Peyer's patch (tissue), 4 donors: ENCODE results near the gene TRMT44. TPM values are rescaled to one million over a fixed set of nuclear protein-coding genes. Genes with fewer than 3 reads are reported as not detected.

Experiments used
- DNase-seq, 3 donors: peaks; one replicate each; pipeline ENCODE4 v3.0.0-alpha.2; 2017 to 2019
- H3K27ac ChIP-seq, 4 donors: fragments of 200-600 bp; sonication (generic); one replicate each; pipeline ENCODE4 v1.5.1; 2016 to 2019
- H3K27me3 ChIP-seq, 2 donors: fragments of 200-600 bp; sonication (generic); one replicate each; pipeline ENCODE4 v1.5.1; 2019
- H3K36me3 ChIP-seq, 3 donors: fragments of 200-600 bp; sonication (generic); one replicate each; pipeline ENCODE4 v1.5.1; 2016 to 2019
- H3K4me1 ChIP-seq, 4 donors: fragments of 200-600 bp; sonication (generic); one replicate each; pipeline ENCODE4 v1.5.1; 2016 to 2019
- H3K4me3 ChIP-seq, 4 donors: fragments of 200-600 bp; sonication (generic); 1 replicate in 3 of 4; 2 replicates in 1 of 4; pipeline ENCODE4 v1.5.1; 2016 to 2019; ENCODE audit warnings: mild to moderate bottlenecking in 1 of 4
- H3K9me3 ChIP-seq, 4 donors: fragments of 200-600 bp; sonication (generic); one replicate each; pipeline ENCODE4 v1.5.1; 2016 to 2019; ENCODE audit warnings: mild to moderate bottlenecking in 1 of 4
- POLR2A ChIP-seq, 2 donors: fragments of 450-650 bp; IDR thresholded peaks; one replicate each; pipeline ENCODE4 v1.5.1; 2017; ENCODE audit warnings: antibody characterized with exemption in 2 of 2, mild to moderate bottlenecking in 2 of 2, moderate library complexity in 2 of 2
- total RNA-seq, 4 donors: library from RNA; depleted of rRNA; stranded (reverse); fragments of >200 nt; gene quantifications; one replicate each; pipeline ENCODE4 v1.1.0, GENCODE V29; 2016
- TF ChIP-seq, protein P1 (sequence below), 6 experiments: fragments of 450-650 bp in 4 of 6; fragments of 200-600 bp in 2 of 6; sonication (generic) in 1 of 6; IDR thresholded peaks; one replicate each; pipeline ENCODE4 v1.5.1; 2017 to 2019; ENCODE audit warnings: antibody characterized with exemption in 6 of 6, mild to moderate bottlenecking in 3 of 6, moderate library complexity in 1 of 6

The TRMT44 gene
- total RNA-seq, 4 donors from 2014 or later: 16.8 to 31.6 (median 28.1) TPM

DNA sequence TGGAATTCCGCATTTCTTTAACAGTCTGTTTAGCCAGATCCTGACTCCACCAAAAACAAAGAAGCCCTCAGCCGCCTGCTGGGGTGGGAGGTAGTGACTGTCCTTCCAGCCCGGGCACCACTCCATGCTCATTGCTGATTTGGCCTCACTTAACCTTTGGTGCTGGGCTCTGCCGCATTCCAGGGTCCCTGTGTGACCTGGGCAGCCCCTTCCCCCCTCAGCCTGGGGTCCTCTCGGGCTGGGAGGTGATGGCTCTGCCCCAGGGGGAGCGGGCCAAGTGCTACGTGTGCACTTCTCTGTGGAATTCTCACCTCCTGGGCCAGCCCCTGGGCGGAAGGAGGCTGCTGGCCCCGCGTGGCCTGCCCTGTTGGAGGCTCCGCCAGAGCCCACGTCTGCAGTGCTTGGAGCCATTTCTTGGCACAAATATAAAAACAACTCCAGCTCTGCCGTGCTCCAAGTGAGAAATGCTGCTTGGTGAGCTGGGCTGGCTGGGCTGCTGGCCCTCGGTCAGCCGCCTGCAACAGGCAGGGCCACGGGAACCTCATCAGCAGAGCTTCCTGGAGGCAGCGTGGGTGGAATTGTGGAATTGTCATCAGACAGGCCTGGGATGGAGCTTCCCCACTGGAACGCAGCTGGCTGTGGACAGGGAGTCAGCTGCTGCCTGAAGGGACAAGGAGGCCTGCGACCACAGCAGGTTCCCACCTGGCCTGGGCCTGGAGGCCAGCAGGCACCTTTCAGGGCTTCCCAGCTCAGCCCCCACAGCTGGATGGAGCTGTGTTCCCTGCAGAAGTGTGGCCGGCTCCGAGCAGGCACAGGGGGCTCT lies 66.0 kb downstream of the TRMT44 start:
- no peaks in the 10 kb centered on the region for H3K27me3 ChIP-seq
- H3K4me3 ChIP-seq: no peak overlapping the region
- peaks cover 0 to 17% (median 0%) of the 10 kb centered on the region in 4 donors for H3K4me1 ChIP-seq
- peak in 1 of 3 donors; percentile 54 for DNase-seq
- H3K9me3 ChIP-seq: no peaks in the 10 kb centered on the region
- TF ChIP-seq, protein P1, sequence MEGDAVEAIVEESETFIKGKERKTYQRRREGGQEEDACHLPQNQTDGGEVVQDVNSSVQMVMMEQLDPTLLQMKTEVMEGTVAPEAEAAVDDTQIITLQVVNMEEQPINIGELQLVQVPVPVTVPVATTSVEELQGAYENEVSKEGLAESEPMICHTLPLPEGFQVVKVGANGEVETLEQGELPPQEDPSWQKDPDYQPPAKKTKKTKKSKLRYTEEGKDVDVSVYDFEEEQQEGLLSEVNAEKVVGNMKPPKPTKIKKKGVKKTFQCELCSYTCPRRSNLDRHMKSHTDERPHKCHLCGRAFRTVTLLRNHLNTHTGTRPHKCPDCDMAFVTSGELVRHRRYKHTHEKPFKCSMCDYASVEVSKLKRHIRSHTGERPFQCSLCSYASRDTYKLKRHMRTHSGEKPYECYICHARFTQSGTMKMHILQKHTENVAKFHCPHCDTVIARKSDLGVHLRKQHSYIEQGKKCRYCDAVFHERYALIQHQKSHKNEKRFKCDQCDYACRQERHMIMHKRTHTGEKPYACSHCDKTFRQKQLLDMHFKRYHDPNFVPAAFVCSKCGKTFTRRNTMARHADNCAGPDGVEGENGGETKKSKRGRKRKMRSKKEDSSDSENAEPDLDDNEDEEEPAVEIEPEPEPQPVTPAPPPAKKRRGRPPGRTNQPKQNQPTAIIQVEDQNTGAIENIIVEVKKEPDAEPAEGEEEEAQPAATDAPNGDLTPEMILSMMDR (IDR thresholded peaks at IDR 0.05): no peak
- TF ChIP-seq POLR2A (IDR thresholded peaks at IDR 0.05): no peak
- H3K36me3 ChIP-seq: no peaks in the 10 kb centered on the region
- peak overlapping the region; percentile 25 to 50 (median 46) for H3K27ac ChIP-seq

DNA sequence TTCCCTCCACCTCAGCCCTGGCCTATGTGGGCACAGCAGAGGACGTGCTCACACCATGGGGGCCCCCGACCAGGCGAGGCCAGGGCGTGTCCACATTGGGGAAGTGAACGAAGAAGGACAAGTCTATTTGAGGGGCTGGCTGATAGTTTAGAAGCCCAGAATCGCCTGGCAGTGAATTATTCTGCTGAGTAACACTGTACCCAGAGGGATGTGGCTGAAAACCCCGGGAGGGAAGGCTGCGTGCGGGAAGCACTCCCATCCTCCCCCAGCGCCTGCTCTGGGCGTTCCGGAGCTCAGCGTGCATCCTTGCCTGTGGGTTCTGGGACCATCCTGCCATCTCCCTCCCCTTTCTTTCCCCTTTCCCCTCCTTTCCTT lies 66.6 kb downstream of the TRMT44 start:
- DNase-seq: no peak
- TF ChIP-seq, protein P1 (IDR thresholded peaks at IDR 0.05): no peak
- no peak for TF ChIP-seq POLR2A (IDR thresholded peaks at IDR 0.05)
- H3K36me3 ChIP-seq: no peaks in the 10 kb centered on the region
- H3K27me3 ChIP-seq: no peaks in the 10 kb centered on the region
- no peak overlapping the region for H3K4me3 ChIP-seq
- peak overlapping the region; percentile 25 to 50 (median 42) for H3K27ac ChIP-seq
- no peaks in the 10 kb centered on the region for H3K9me3 ChIP-seq
- peaks cover 0 to 17% (median 0%) of the 10 kb centered on the region in 4 donors for H3K4me1 ChIP-seq

DNA sequence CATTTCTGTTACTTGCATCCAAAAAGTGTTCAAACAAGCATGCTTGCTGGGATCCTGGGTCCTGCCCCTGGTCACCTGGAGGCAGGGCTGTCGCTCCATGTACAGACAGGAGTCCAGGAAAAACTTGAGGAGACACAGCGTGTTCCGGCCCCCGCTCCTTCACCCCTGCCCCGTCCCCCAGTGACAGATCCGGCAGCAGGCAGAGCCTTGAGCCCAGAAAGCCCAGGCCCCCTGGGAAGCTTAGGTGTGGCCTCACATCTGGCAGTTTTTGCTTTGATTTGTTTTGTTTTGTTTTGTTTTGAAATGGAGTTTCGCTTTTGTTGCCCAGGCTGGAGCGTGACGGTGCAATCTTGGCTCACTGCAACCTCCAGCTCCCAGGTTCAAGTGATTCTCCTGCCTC lies 67.0 kb downstream of the TRMT44 start:
- no peak for DNase-seq
- TF ChIP-seq, protein P1 (IDR thresholded peaks at IDR 0.05): no peak
- no peak for TF ChIP-seq POLR2A (IDR thresholded peaks at IDR 0.05)
- H3K9me3 ChIP-seq: no peaks in the 10 kb centered on the region
- H3K27me3 ChIP-seq: no peaks in the 10 kb centered on the region
- no peaks in the 10 kb centered on the region for H3K36me3 ChIP-seq
- no peak overlapping the region for H3K4me3 ChIP-seq
- peaks cover 0 to 17% (median 0%) of the 10 kb centered on the region in 4 donors for H3K4me1 ChIP-seq
- peak overlapping the region in 1 of 4 donors; percentile 43 for H3K27ac ChIP-seq

DNA sequence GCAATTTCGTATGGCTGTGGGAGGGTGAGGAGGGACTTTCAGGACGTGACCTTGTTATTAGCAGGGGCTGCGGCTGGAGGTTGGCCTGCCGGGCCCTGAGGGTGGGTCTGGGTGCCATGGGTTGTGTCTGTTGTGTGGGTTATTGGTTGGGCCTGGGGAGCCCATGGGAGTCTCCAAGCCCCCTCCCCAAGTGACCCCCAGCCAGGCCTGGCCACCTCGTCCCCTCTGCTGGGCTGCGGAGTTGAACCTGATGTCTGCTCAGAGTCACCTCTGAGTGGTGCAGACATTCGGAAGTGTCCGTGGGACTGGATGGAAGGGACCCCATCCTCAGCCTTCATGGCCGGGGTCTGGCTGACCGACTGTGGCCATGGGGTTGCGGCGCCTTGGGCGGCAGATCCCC lies 67.7 kb downstream of the TRMT44 start:
- peaks cover 0 to 17% (median 0%) of the 10 kb centered on the region in 4 donors for H3K4me1 ChIP-seq
- no peak overlapping the region for H3K27ac ChIP-seq
- TF ChIP-seq POLR2A (IDR thresholded peaks at IDR 0.05): no peak
- TF ChIP-seq, protein P1 (IDR thresholded peaks at IDR 0.05): no peak
- no peak overlapping the region for H3K4me3 ChIP-seq
- no peaks in the 10 kb centered on the region for H3K27me3 ChIP-seq
- H3K36me3 ChIP-seq: no peaks in the 10 kb centered on the region
- no peaks in the 10 kb centered on the region for H3K9me3 ChIP-seq
- no peak for DNase-seq

DNA sequence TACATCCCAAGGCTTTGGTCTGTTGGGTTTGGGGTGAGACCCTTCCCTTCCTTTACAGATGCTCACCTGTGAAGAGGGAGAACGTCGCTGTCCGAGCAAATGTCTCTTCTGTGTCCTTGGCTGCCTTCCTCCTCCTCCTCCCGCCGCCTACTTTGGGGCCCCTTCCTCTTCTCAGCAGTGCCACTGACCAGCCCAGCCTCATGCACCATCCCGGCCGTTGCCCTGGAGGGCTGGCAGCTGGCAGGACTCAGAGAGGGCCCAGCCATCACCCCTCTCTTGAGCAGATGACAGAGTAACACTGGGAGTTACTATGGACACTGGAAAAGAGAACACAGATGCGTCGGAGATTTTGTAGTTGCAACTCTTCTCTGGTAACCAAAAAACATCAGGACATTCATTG lies 68.2 kb downstream of the TRMT44 start:
- no peak for DNase-seq
- TF ChIP-seq POLR2A (IDR thresholded peaks at IDR 0.05): no peak
- TF ChIP-seq, protein P1 (IDR thresholded peaks at IDR 0.05): no peak
- Histone ChIP-seq H3K4me1 (peaks cover 0 to 17% (median 0%) of the 10 kb centered on the region in 4 donors), H3K27me3 (no peaks in the 10 kb centered on the region), H3K9me3 (no peaks in the 10 kb centered on the region), H3K36me3 (no peaks in the 10 kb centered on the region), H3K4me3 (no peak overlapping the region), H3K27ac (no peak overlapping the region)
